HG02840 (cell line): ENCODE data around the gene MACROH2A1.

Experiments used
- ATAC-seq: cut with Tn5 transposase; IDR thresholded peaks from one replicate; pipeline ENCODE4 v1.9.1; 2021; ENCODE audit warnings: mild to moderate bottlenecking, moderate library complexity, moderate number of reproducible peaks; ENCODE audit not compliant: unreplicated experiment, low FRiP score

Gene MACROH2A1

DNA sequence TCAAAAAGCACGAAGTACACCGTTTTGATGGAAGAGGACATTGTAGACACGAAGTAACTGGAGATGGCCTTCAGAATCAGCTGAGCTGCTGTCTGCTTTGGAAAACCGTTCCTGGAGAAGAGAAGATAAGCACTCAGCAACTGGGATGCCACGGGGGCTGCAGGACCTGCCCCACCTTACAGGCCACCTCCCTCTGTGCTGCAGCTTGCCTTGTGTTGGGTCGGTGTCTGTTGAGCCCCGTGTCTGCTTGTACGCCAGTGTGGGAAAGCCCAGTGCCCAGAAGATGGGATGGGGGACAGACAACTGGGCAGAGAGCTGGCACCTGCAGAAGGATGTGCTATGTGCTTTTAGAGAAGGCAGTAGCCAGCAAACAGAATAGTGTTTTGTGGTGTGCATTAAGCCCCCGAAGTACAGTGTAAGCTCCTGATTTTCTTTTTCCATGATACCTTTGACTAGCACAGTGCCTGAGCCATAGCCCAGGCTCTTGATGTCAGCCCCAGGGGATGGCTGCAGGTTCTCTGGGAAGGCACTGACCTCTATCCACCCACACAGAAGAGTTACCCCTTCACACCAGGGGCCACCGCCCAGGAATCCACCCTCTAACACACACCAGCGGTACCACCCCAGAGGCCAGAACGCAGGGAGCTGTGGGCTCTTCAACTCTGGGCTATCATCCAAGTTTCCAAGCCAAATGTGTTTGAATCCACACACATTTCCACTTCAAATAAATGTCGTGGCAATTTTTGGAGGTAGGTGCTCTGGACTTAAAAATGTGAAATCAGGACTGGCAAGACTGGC lies 63.8 kb downstream of the MACROH2A1 start:
- ATAC-seq = no peak

DNA sequence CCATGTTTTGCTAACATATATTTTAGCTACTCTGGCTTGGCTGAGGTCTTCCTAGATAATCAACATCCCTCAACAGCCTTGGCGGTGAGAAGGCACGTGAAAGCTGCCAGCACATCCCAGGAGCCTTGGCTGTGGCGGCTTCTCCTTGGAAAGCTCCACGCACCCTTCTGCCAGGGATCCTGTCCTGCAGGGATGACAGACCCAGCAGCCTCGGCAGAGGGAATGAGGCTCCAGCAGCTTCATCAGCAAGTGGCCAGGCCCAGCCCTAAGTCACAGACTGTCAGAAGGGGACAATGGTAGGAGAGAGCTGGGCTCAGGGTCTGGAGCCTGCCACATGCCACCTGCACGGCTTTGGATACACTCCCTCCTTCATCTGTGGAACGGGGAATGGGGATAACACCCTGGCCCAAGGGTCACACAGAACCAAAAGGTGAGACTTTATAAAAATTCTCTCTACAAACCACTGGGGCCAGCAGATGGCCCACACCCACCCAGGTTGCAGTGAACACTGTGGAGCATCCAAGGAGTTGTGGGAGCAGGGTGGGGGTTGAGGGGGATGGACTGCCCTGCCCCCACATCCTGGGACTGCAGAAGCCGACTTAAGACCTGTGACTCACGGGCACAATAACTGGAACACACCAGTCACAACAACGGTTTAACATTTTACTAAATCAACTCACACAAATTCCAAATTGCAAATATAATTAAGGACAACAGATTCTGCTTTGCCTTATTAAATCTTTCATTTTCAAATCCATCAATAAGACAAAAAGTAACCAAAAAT lies 65.1 kb downstream of the MACROH2A1 start:
- ATAC-seq = no peak

DNA sequence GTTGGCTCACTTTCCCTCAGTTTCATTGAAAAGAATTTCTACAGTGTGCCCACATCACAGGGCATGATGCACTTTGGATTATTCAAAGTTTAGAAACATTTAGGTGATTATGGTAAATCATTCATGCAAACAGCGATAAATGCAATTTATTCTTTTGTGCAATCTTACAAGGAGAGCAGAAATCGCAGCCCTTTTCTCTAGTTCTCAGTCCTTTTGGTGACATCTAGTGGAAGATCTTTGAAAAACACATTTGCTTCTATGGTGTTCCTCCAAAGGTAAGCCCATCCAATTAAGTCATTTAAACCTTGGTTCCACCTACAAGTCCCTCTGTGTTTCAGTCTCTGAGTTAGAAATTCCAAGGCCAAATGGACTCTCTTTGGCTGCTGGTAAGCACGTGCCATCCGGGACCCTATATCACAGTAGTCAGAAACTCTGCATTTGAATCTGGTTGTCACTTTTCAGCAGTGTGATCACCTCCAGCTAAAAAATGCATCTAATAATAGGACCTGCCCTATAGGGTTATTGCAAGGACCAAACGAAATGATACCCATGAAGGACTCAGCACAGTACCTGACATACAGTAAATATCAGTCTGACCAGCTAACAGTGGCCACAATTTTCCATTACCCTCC lies 66.4 kb downstream of the MACROH2A1 start:
- no peak for ATAC-seq

DNA sequence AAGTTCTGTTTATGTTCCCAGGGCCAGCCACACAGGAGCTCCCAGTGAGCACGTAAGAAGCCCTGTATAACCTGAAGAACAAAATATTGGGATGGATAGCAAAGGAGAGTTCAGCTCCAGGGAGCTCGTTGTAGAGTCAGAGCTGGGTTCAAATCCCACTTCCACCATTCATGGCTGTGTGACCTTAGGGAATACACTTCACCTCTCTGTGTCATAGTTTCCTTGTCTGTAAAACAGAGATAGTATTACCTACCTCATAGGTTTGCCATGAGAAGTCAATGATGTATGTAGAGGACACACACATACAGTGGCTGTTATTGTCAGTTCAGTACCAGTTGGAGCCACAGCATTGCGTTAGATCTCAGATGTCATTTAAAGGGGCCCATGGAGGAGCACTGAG lies 67.4 kb downstream of the MACROH2A1 start:
- ATAC-seq = no peak

DNA sequence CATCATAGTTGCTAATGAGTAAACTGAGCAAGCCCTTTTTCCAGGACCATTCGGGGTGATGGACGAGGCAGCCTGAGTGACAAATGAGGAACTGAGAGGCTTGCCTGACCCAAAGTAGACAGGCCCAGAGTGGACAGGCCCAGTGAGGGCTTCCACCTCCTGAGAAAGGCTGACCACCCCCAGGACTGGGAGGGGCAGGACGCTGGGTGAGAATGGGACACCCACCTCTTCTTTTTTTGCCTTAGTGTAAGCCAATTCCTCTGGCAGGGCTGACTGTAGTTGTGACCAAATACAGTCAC lies 68.3 kb downstream of the MACROH2A1 start:
- no peak for ATAC-seq

DNA sequence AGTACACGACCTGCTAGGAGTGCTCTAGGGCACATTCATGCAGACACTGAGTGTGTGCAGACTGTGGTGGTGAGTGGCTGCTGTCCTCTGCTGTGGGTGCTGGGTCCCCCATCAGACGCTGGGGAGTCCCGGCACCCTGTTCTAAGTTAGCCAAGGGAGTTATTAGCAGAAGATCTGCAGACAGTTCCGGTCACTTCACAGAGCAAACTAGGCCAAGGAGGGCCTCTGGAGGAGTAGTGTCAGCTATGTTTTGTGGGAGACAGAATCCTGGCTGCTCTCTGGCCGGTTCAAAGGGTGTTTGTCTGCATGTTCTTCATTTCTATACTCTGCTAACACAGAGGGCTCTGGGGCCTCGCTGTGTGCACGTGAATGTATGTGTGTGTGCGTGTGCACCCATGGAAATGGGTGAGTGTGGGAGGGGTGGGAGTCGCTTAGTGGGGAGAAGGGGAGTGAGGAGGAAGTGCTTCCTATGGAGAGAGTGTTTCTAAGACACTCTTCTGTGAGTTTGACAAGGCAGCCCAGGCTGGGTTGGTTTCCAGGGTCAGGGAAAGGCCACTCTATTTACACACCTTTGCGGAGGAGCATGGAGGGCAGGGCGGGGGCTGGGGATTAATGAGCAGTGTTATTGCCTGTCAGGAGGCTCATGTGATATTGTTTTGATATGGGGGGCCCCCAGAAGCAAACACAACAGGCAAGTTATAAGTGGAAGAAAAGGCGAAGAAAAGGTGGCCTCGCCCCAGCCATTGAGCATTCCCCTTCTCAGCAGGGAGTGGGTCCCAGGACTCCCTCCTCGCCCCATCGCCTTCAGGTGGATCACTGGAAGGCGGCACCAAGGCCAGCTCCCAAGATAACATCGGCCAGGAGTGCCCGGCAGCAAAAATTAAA lies 68.9 kb downstream of the MACROH2A1 start:
- no peak for ATAC-seq

DNA sequence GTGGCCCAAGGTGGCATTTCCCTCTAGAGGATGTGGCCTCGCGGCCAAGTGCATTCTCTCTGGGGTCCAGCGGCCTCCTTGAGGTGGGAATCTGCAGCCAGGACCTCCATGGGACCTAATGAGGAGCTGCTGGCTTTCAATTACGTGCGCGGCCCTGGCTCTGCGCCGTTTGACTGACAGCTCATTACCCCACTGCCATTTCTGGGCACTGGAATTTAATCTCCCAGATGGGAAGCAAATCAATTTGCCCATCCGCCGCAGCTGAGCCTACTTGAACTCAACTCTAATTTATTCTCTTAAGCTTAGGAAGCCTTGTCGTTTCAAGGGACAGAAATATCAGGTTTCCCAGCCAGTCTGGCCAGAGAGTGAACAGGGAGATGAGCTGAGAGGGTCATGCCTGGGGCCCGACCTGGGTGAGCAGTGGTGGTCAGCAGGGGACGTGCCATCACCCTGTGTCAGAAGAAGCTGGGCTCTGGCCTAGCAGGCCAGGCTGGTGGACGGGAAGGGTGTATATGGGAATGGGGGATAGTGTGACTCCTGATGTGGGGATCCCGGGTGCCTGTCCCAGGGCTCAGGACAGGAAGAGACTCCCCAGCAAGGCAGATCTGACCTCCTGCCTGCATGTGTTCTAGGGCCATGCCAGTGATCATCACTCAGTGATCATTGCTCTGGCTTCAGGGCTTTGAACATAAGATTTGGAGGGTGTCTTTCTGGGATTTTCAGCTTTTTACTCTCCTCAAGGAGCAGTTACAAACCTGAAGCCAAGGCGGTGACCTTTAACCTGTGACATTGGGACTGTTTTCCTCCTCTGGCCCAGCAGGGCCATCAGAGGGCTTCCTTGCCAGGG lies 69.7 kb downstream of the MACROH2A1 start:
- no peak for ATAC-seq

DNA sequence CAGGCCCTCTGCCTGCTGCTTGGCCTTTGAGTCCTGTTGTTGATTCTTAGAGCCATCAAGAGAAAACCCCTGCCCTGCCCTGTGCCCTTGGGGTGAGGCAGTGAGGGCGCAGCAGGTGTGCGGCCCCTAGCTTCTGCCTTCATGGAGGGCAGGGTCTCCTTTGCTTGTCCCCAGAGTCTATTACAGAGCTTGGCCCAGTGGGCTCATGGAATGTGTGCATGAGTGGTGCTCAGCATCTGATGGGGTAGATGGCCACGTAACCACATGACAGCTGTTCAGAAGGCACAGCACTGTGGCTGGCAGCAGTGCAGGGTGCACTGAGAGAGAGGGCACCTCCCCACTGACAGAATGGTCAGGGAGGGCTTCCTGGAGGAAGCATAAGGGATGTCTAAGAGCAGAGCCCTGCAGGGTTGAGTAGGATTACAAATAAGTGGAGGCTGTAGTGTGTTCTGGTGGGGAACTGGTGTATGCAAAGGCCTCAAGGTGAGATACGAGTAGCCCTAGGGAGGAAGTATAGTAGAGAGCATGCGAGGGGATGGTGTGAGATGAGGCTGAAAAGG lies 70.8 kb downstream of the MACROH2A1 start:
- ATAC-seq = no peak

DNA sequence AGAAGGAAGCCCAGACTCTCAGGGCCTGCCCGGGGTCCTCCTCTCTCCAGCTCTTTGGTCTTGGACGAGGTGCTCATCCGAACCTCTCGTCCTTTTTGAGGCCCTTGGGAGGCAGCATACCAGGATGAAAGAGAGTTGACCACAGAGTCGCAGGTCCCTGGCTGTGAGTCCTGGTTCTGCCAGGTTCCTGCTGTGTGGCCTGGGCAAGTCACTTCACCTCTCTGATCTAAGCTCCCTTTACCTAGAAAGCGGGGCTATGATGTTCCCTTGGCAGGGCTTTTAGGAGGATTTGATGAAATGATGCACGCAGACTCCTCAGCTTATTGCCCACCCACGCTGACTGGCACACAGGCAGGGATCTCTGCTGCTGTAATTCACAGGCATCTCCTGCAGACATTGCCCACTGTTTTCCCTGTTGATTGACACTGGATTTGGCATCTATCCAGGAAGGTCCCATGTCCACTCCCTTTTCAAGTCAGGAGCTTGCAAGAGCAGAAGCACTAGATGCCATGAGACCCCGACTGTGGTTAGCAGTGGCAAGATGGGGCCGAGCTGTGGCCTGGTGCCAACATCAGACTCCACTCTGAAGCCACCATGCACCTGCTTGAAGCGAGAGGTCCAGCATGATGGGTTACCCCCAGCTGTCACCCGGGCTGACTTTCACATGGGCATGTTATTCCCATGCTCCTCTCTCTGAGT lies 71.5 kb downstream of the MACROH2A1 start:
- ATAC-seq = no peak

DNA sequence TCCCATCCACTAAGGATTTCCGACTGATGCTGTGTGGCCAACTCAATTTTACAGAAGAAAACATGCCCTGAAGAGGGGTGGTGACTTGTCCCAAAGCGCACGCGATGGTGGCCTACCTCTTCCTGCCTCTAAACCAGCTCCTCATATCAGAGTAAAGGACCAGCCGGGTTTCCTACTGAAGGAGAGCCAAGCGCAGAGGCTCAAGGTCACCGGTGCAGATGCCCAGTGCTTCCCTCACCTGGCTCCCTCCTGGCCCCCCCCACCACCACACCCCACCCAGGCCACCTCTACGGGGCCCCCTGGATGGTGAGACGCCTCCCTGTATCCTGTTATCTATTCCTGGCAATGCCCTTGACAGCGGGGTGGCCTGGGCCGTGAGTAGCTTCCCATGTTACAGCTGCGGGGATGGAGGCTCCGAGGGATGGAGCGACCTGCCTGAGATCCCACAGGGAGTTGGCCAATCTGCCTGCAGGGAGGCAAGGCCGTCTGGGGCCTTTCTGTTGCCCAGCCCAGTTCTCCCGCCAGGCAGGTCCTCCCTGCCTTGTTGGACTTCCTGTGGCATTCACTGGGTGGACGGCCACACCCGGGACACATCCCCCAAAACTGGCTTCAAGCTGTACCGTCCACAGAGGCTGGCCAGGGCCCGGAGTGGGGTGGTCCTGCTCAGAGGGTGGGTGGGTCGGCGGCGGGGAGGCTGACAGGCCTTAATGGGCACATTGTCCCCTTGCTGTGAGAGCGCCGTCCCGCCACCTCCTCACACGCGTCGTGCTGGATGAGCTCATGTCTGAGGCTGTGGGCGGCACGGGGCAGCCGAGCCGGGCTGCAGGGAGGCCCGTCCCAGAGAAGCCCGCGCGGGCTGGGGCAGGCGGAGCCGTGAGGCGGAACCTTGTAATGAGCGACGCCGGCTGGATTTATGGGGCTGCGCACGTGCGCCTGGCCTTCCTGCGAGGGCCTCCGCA lies 72.5 kb downstream of the MACROH2A1 start:
- ATAC-seq = no peak

DNA sequence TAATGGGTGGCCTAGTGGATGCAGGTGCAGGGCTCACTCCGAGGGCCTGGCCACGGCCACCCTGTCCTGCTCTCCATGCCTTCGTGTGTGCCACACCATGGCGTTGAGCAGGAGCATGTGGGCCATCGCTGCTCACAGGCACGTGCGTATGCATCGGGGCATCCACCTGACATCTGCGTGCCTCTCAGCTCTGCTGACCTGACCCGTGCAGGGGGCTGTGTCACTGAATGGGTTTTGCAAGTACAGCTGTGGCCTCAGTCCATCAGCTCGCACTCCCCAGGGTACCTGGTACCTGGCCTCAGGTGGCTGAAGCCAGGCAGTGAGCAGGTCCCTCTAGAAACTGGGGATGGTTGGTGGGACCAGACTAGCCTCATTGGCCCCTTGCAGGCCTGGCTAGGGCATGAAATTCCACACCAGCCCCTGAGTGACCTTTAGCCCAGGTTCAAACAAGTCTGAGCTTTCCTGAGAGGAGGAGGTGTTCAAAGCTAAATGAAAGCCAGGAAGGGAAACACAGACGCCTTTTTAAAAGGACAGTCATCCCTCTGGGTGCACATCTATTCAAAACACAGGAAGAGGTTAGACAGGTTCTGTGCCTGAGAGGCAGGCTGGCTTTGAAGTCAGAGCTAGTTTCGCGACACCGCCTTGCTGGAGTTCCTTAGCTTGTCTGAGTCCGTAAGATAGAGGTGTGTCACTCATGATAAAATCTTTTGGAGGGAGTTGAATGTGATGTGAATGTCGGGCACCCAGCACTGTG lies 74.0 kb downstream of the MACROH2A1 start:
- ATAC-seq = no peak

DNA sequence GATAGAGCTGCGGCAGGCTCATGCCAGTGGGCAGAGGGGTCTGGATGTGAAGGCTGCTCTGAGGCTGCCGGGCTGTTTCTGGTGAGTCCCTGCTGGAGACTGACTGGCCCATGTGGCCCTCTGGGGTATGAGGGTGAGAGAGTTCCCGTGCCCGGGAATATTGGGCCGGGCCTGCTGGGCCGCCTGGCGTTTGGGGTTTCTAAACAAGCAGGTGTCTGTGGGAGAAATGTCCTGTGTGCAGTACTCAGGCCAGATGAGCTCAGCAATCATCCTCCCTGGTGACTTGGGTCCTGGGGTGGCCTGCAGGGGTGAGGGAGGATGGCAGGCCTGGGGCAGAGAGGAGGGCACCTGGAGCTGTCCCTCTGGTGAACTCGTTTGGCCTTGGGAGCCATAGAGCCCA lies 74.9 kb downstream of the MACROH2A1 start:
- ATAC-seq = no peak

DNA sequence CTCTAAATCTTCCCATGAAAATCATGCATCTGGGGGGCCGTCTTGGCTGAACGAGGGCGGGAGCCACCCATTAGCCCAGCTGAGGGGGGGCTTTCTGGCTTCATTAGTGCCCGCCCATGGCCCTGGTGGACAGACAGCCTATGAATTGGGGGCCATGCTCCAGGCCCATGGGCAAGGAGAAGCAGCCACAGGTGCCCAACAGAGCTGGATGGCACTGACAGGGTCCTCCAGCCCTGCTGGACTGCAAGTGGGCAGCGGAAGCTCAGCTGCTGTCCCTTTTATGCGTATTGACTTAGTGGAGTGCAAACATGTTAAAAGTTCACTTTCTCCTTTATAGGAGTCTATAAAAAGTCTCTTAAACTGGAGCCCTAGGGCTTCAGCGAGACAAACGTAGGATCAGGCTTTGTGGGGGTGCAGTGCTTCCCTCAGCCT lies 75.3 kb downstream of the MACROH2A1 start:
- ATAC-seq = no peak

DNA sequence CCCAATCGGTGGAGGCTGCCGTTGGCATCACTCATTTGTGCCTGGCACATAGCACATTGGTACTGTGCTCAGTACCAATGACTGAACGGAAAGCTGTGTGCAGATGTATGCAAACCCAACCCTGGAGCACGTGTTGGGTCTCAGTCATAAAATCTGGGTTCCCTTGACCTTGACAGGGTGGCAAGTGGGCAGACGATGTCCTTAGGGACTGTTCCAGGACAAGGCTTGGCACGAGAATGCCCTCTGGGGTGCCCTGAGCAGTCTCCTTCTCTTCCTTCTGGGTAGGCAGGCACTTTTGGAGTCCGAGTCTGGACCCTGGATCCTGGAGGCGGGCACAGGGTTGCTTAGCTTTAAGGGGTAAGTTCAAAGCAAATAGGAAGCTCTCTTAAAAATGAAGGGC lies 75.8 kb downstream of the MACROH2A1 start:
- no peak for ATAC-seq

DNA sequence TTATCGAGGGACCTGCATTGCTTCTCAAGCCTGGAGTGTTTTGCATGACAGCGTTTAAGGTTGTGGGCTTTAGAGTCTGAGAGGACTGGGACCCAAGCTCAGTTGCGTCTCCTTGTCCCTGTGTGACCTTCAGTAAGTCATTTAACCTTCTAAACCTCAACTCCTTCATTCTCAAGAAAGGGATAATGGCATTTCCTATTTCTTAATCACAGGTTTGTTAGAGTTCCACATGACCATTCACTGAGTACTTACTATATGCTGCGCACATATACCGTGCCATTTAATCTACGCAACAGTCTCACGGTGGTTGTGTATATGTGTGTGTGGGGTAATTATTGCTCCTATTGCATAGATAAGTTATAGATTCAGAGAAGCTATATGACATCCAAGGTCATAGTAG lies 76.3 kb downstream of the MACROH2A1 start:
- ATAC-seq = no peak

DNA sequence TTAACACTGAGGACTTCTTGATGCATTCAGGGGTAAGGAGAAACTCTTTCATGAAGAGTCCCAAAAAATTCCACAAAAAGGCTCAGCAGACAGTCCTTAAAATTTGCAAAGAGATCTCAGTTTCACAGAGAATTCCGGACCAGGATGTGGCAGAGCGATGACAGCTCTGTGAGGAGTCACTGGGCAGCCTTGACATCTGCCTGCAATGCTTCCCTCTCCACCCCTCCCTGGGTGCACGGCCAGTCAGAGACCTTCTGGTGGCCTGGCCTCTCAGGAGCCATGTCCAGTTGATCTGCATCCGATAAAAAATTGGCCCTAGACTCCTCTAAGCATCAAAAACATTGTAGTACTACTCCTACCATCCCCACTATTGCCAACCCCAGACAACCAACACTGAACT lies 76.8 kb downstream of the MACROH2A1 start:
- ATAC-seq = no peak
